Stimulated activated naive B cell treated with anti-CD40 and anti-IgM and Interleukin-4, amounts not matched to agents 10 μg/mL and 1 μg/mL and 100 μg/mL, for 72 hours (primary cell): ENCODE results near the gene ITPKC.

Experiments
- ATAC-seq, 2 donors: fragments of 150-1000 bp; cut with Tn5 transposase; replicated peaks; 2 replicates each; pipeline ENCODE4 v1.10.0; 2021; ENCODE audit warnings: moderate library complexity in 1 of 2
- DNase-seq: peaks from one replicate; pipeline ENCODE4 v3.0.0; 2021
- H3K27ac Mint-ChIP-seq: one replicate; pipeline ENCODE4 v1.8.0; 2022; ENCODE audit warnings: mild to moderate bottlenecking, mixed read lengths
- H3K27me3 Mint-ChIP-seq, 2 donors: one replicate each; pipeline ENCODE4 v1.8.0; 2022; ENCODE audit warnings: mixed read lengths in 2 of 2
- H3K36me3 Mint-ChIP-seq, 2 donors: one replicate each; pipeline ENCODE4 v1.8.0; 2022; ENCODE audit warnings: mixed read lengths in 2 of 2, mild to moderate bottlenecking in 1 of 2
- H3K4me1 Mint-ChIP-seq, 2 donors: one replicate each; pipeline ENCODE4 v1.8.0; 2022; ENCODE audit warnings: mixed read lengths in 2 of 2, mild to moderate bottlenecking in 1 of 2
- H3K4me3 Mint-ChIP-seq, 2 donors: one replicate each; pipeline ENCODE4 v1.8.0; 2022; ENCODE audit warnings: mild to moderate bottlenecking in 2 of 2, mixed read lengths in 2 of 2, moderate library complexity in 1 of 2
- H3K9me3 Mint-ChIP-seq, 2 donors: one replicate each; pipeline ENCODE4 v1.8.0; 2022; ENCODE audit warnings: mixed read lengths in 2 of 2, mild to moderate bottlenecking in 1 of 2

Gene ITPKC

DNA sequence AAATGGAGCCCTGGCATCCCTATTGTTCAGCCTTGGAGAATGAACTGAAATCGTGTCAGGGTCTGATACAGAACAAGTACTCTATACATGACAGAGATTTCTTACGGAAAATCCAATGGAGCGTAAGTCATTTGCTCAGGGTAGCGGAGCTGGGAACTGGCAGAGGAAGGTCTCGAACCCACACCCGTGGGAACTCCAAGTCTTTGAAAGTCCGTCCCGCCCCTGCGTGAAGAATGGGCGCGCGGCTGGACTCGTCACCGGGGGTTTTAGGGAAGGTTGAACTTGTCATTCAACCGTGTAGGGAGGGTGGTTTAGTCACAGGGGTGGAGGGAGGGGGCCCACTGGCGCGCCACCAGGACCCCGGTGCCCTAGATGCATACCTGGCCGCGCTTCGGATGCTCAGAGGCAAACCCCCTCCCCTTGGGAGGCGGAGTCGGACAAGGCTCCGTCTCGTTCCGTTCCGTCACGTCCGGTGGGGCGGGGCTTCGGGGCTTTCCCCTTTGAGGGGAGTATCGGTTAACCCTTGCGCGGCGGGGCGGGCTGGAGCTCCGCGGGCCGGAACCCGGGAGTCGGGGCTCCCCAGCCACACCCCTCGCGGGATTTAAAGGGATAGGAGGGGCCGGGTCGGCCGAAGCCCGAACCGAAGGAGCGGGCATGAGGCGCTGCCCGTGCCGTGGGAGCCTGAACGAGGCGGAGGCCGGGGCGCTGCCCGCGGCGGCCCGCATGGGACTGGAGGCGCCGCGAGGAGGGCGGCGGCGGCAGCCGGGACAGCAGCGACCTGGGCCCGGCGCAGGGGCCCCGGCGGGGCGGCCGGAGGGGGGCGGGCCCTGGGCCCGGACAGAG, at the start of gene ITPKC, which contains the start of gene COQ8B:
Gene ITPKC, plus strand, starts transcription at position 631 of the 843 bp plus-strand sequence. Its CDS starts 24 bp downstream, at position 655.
Gene COQ8B, minus strand, starts transcription at position 405 of the 843 bp plus-strand sequence. CDS start 2,254 bp downstream, outside the sequence.
- Mint-ChIP-seq H3K4me1 (peaks cover 37 to 64% of the 10 kb centered on the region in 2 donors), H3K9me3 (no peaks in the 10 kb centered on the region), H3K27ac (peak within 1 kb of the TSS; percentile 96), H3K27me3 (no peaks in the 10 kb centered on the region), H3K4me3 (peak within 1 kb of the TSS; percentile 81 to 94), H3K36me3 (peaks cover 12 to 19% of the 10 kb centered on the region in 2 donors)
- DNase-seq (peak; percentile 98), ATAC-seq (peak; percentile 77 to 85)

- peaks cover 14 to 22% of the 10 kb centered on the region in 2 donors for H3K4me1 Mint-ChIP-seq
- no peak for ATAC-seq
Observed at GRCh38 chr19:40667602-40668001, 49.3 kb upstream of the ITPKC start.

DNA sequence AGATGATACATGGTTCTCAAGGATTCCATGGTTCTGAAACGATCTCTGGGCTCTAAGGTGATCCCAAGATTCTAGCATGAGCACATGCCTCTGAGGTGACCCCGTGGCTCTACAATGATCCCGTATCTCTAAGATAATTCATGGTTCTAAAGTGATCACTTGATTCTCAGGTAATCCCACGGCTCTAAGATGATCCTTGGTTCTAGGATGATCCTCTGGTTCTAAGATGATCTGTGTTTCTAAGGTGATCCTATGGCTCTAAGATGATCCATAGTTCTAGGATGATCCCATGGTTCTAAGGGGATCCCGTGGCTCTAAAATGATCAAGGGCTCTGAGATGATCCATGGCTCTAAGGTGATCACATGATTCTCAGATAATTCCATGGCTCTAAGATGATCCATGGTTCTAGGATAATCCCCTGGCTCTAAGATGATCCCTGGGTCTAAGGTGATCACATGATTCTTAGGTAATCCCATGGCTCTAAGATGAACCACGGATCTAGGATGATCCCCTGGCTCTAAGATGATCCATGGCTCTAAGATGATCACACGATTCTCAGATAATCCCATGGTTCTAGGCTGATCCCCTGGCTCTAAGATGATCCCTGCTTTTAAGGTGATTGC, 47.8 kb upstream of the ITPKC start:
- no peak for DNase-seq
- no peak overlapping the region for H3K4me3 Mint-ChIP-seq
- no peak for ATAC-seq
- peaks cover 36 to 44% of the 10 kb centered on the region in 2 donors for H3K36me3 Mint-ChIP-seq
- peaks cover 2 to 7% of the 10 kb centered on the region in 2 donors for H3K4me1 Mint-ChIP-seq
- H3K9me3 Mint-ChIP-seq: no peaks in the 10 kb centered on the region
- H3K27ac Mint-ChIP-seq: no peak overlapping the region
- H3K27me3 Mint-ChIP-seq: no peaks in the 10 kb centered on the region

More at GRCh38 chr19:40667602-40668001, 49.3 kb upstream of the ITPKC start:
- Mint-ChIP-seq H3K27me3 (no peaks in the 10 kb centered on the region), H3K9me3 (no peaks in the 10 kb centered on the region), H3K27ac (no peak overlapping the region), H3K4me3 (no peak overlapping the region), H3K36me3 (peaks cover 36 to 44% of the 10 kb centered on the region in 2 donors)
- DNase-seq: no peak

GRCh38 chr19:40671404-40671803, 45.5 kb upstream of the ITPKC start:
- Mint-ChIP-seq H3K4me3 (no peak overlapping the region), H3K36me3 (peaks cover 38 to 48% of the 10 kb centered on the region in 2 donors), H3K4me1 (peaks cover 2 to 6% of the 10 kb centered on the region in 2 donors), H3K27me3 (no peaks in the 10 kb centered on the region), H3K27ac (peak overlapping the region; percentile 56), H3K9me3 (no peaks in the 10 kb centered on the region)
- DNase-seq (no peak), ATAC-seq (no peak)

GRCh38 chr19:40672038-40672437, 44.9 kb upstream of the ITPKC start:
- peaks cover 36 to 47% of the 10 kb centered on the region in 2 donors for H3K36me3 Mint-ChIP-seq
- H3K9me3 Mint-ChIP-seq: no peaks in the 10 kb centered on the region
- no peak overlapping the region for H3K27ac Mint-ChIP-seq
- no peak overlapping the region for H3K4me3 Mint-ChIP-seq
- no peak for DNase-seq
- peaks cover under 1 to 2% of the 10 kb centered on the region in 2 donors for H3K4me1 Mint-ChIP-seq
- ATAC-seq: no peak
- no peaks in the 10 kb centered on the region for H3K27me3 Mint-ChIP-seq

- Mint-ChIP-seq H3K4me3 (no peak overlapping the region), H3K36me3 (peaks cover 39 to 49% of the 10 kb centered on the region in 2 donors), H3K27ac (no peak overlapping the region), H3K4me1 (peaks cover 0 to 2% of the 10 kb centered on the region in 2 donors), H3K27me3 (no peaks in the 10 kb centered on the region), H3K9me3 (no peaks in the 10 kb centered on the region)
- no peak for ATAC-seq
- no peak for DNase-seq
Observed at GRCh38 chr19:40672573-40673299, 44.2 kb upstream of the ITPKC start.

GRCh38 chr19:40673397-40673796, 43.5 kb upstream of the ITPKC start:
- no peak overlapping the region for H3K4me3 Mint-ChIP-seq
- ATAC-seq (no peak), DNase-seq (no peak)
- peaks cover 0 to 2% of the 10 kb centered on the region in 2 donors for H3K4me1 Mint-ChIP-seq
- H3K27me3 Mint-ChIP-seq: no peaks in the 10 kb centered on the region
- no peaks in the 10 kb centered on the region for H3K9me3 Mint-ChIP-seq
- peaks cover 40 to 54% of the 10 kb centered on the region in 2 donors for H3K36me3 Mint-ChIP-seq
- no peak overlapping the region for H3K27ac Mint-ChIP-seq

- H3K4me1 Mint-ChIP-seq: peaks cover 0 to 2% of the 10 kb centered on the region in 2 donors
- DNase-seq: no peak
- no peaks in the 10 kb centered on the region for H3K27me3 Mint-ChIP-seq
- H3K4me3 Mint-ChIP-seq: no peak overlapping the region
- H3K27ac Mint-ChIP-seq: no peak overlapping the region
- peaks cover 38 to 48% of the 10 kb centered on the region in 2 donors for H3K36me3 Mint-ChIP-seq
- no peak for ATAC-seq
- no peaks in the 10 kb centered on the region for H3K9me3 Mint-ChIP-seq
Observed at GRCh38 chr19:40674291-40674690, 42.6 kb upstream of the ITPKC start.

GRCh38 chr19:40677156-40677555, 39.8 kb upstream of the ITPKC start:
- Mint-ChIP-seq H3K4me1 (no peaks in the 10 kb centered on the region), H3K4me3 (no peak overlapping the region), H3K36me3 (peaks cover 35 to 39% of the 10 kb centered on the region in 2 donors), H3K9me3 (no peaks in the 10 kb centered on the region), H3K27ac (no peak overlapping the region), H3K27me3 (no peaks in the 10 kb centered on the region)
- ATAC-seq (no peak), DNase-seq (no peak)

- no peak overlapping the region for H3K4me3 Mint-ChIP-seq
Observed at GRCh38 chr19:40681039-40681438, 35.9 kb upstream of the ITPKC start.

DNA sequence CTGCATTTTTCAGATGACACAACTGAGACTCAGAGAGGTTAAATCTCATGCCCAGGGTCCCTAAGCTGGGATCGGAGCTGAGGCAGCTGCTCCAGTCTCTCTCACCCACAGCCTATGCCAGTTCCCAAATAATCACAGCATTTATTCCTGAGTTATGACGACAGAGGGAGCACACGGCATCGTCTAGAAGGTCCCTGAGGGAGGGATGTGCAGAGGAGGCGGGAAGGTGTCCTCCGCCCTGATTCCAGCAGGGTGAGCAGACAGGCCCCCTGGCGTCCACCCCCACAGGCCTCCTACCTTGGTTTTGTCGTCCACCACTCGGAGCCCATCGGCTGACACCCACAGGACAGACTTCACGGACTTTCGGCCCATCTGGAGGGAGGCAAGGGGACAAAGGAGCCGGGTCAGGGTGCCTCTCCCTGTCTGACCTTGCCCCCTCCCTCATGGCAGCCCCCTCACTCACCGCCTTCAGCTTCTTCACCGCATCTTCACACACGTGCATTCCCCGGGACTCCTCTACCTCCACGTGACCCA, 34.4 kb upstream of the ITPKC start:
- H3K36me3 Mint-ChIP-seq: peaks cover 47 to 52% of the 10 kb centered on the region in 2 donors
- H3K27ac Mint-ChIP-seq: no peak overlapping the region
- H3K4me1 Mint-ChIP-seq: peaks cover 0 to 5% of the 10 kb centered on the region in 2 donors
- no peaks in the 10 kb centered on the region for H3K9me3 Mint-ChIP-seq
- DNase-seq: no peak
- no peak for ATAC-seq
- H3K27me3 Mint-ChIP-seq: no peaks in the 10 kb centered on the region
- no peak overlapping the region for H3K4me3 Mint-ChIP-seq

More at GRCh38 chr19:40681039-40681438, 35.9 kb upstream of the ITPKC start:
- no peak for DNase-seq
- Mint-ChIP-seq H3K27ac (no peak overlapping the region), H3K27me3 (no peaks in the 10 kb centered on the region), H3K36me3 (peaks cover 50 to 57% of the 10 kb centered on the region in 2 donors), H3K9me3 (no peaks in the 10 kb centered on the region), H3K4me1 (peaks cover 0 to 3% of the 10 kb centered on the region in 2 donors)
- no peak for ATAC-seq

DNA sequence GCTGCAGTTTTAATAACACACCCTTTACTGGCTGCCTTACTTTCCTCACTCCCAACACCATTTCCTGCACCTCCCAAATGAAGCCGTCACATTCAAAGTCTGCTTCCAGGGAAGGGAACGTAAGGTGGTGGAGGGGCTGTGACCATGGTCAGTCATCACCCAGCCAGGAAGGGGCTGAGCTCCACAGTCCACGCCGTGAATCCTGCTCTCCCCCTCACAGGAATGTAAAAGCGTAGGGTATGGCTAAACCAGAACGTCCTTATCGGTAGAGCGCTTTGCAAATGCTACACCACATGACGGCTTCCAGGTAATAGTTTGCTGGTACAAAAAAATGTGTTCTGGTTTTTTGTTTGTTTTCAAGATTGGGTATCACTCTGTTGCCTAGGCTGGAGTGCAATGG, 33.5 kb upstream of the ITPKC start:
- H3K36me3 Mint-ChIP-seq: peaks cover 40 to 43% of the 10 kb centered on the region in 2 donors
- no peak overlapping the region for H3K4me3 Mint-ChIP-seq
- no peak for ATAC-seq
- H3K27me3 Mint-ChIP-seq: no peaks in the 10 kb centered on the region
- no peaks in the 10 kb centered on the region for H3K9me3 Mint-ChIP-seq
- H3K27ac Mint-ChIP-seq: no peak overlapping the region
- H3K4me1 Mint-ChIP-seq: peaks cover 0 to 5% of the 10 kb centered on the region in 2 donors
- DNase-seq: no peak

GRCh38 chr19:40684280-40684679, 32.6 kb upstream of the ITPKC start:
- Mint-ChIP-seq H3K4me1 (peaks cover 0 to 5% of the 10 kb centered on the region in 2 donors), H3K9me3 (no peaks in the 10 kb centered on the region), H3K27ac (no peak overlapping the region), H3K36me3 (peaks cover 37 to 40% of the 10 kb centered on the region in 2 donors), H3K4me3 (no peak overlapping the region), H3K27me3 (no peaks in the 10 kb centered on the region)
- ATAC-seq (no peak), DNase-seq (no peak)

DNA sequence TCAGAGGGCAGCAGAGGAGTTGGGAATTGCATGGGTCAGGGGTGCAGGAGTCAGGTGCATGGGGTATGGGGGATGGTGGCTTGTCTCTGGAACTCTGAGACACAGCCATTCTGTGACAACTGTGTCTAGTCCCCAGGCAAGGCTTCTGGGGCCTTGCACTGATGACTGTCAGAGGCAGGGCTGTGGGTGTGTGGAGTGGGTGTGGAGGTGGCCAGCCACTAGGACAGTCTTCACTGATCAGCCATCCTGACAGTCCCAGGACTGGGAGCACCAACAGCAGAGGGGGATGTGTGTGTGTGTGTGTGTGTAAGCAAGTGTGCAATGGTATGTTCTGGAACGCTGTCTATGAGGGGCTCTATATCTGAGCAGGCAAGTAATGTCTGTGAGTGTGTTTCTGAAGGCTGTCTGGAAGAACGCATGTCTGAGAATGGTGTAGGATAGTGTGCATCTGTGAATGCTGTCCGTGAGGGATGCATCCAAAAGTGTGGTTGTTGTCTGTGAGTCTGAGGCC, 31.8 kb upstream of the ITPKC start:
- Mint-ChIP-seq H3K9me3 (no peaks in the 10 kb centered on the region), H3K27me3 (no peaks in the 10 kb centered on the region), H3K27ac (no peak overlapping the region), H3K36me3 (peaks cover 34 to 40% of the 10 kb centered on the region in 2 donors), H3K4me1 (peaks cover 0 to 5% of the 10 kb centered on the region in 2 donors), H3K4me3 (no peak overlapping the region)
- ATAC-seq (no peak), DNase-seq (no peak)
